GM12892 (cell line): ENCODE data around the gene CDK3.

ENCODE experiments used
- POLR2A ChIP-seq: IDR thresholded peaks from 2 replicates; pipeline ENCODE4 v1.6.1; 2011; ENCODE audit warnings: low read depth, low read length, control low read depth
- POLR2AphosphoS5 ChIP-seq: IDR thresholded peaks from 2 replicates; pipeline ENCODE4 v1.6.1; 2011; ENCODE audit warnings: low read depth, low read length, control low read depth
- TAF1 ChIP-seq: IDR thresholded peaks from 2 replicates; pipeline ENCODE4 v1.6.1; 2011; ENCODE audit warnings: low read depth, mild to moderate bottlenecking, control low read depth, low read length, borderline replicate concordance

DNA sequence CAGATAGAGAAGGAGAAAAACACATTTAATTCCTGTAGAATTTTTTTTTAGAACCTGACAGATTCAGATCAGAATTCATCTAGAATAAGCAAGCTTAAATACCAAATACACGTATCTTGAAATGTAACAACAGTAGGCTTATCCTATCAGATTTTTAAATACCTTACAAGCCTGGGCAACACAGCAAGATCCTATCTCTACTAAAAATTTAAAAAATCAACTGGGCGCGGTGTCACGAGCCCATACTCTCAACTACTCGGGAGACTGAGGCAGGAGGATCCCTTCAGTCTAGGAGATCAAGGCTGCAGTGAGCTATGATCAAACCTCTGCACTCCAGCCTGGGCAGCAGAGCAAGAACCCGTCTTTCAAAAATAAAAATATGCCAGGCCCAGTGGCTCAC lies 35.2 kb upstream of the CDK3 start:
- TF ChIP-seq POLR2A (no peak), POLR2AphosphoS5 (no peak), TAF1 (no peak)
